ENCODE results near the gene ZNF333.

- no peak for TF ChIP-seq CTCF (IDR thresholded peaks at IDR 0.05; ENCODE audit: poor library complexity, severe bottlenecking)
- no peak for TF ChIP-seq REST (IDR thresholded peaks at IDR 0.05; ENCODE audit: borderline replicate concordance)
- TF ChIP-seq POLR2AphosphoS5 (IDR thresholded peaks at IDR 0.05): no peak
- TF ChIP-seq EP300 (conservative IDR thresholded peaks at IDR 0.05; ENCODE audit: poor library complexity, severe bottlenecking): no peak
Observed at GRCh38 chr19:14703833-14704232, 14.0 kb downstream of the ZNF333 start.

All from neural cell (in vitro differentiated cells).